ENCODE data around the gene PVALEF.

PVALEF gene

DNA sequence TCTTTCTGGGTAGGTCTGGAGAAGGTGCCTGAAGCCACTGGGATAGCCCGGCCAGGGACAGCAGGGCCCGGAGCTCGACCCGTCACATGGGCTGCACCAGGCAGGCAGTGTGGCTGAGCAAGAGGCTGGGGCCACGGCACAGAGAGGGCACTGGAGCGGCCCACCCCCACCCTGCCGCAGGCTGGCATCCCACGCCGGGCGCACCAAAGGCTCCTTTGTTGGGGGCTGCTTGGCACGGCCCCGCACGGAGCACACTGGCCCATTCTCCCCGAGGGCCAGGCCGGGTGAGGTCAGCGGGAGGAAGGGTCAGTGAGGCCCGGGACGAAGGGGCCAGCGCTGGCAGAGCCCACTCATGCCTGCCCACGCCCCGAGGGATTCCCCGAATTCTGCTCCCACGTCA lies 36.5 kb upstream of the PVALEF start:
- in situ Hi-C loops (cut with MboI; ENCODE audit: low pct_unique_long_range_greater_than_20kb, low sequenced_read_pairs, unreplicated experiment), result no loop called here
- TF ChIP-seq CTCF (IDR thresholded peaks at IDR 0.05; ENCODE audit: extremely low read depth, insufficient read depth, missing control alignments), result no peak
- no peak for DNase-seq (ENCODE audit: low spot score)

- no peak for DNase-seq (ENCODE audit: low spot score)
- in situ Hi-C loops (cut with MboI; ENCODE audit: low pct_unique_long_range_greater_than_20kb, low sequenced_read_pairs, unreplicated experiment), result no loop called here
- no peak for TF ChIP-seq CTCF (IDR thresholded peaks at IDR 0.05; ENCODE audit: extremely low read depth, insufficient read depth, missing control alignments)
Measured at GRCh38 chr17:81129289-81129688, 36.0 kb upstream of the PVALEF start.

DNA sequence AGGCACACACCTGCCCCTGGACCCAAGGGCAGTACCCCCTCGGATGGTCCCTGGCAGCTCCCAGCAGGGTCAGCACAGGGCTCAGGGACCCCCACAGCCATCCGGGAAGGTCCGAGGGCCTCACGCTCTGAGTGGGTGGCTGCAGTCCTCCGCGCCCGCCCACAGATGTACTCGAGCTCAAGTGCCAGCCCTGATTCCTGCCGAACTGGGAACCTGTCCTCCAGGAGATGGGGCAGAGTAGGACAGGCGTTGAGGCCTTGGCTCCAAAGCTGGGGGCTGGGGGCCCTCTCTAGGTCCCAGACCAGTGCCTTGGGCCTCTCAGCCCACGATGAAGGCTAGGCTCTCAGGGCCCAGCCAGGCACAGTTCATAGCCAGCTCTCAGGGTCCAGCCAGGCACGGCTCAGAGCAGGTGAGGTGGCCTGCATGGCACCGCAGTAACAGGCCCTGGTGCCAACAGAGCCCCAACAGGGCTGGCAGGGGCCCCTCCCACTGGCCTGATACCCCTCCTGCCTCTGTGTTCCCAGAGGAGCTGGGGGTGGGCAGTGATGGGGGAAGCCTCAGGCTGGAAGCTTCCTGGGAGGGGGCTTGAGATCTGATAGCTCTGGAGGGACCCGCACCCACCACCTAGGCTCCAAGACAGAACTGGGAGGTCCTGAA lies 35.5 kb upstream of the PVALEF start:
- DNase-seq (ENCODE audit: low spot score), result no peak
- in situ Hi-C loops (cut with MboI; ENCODE audit: low pct_unique_long_range_greater_than_20kb, low sequenced_read_pairs, unreplicated experiment), result no loop called here
- TF ChIP-seq CTCF (IDR thresholded peaks at IDR 0.05; ENCODE audit: extremely low read depth, insufficient read depth, missing control alignments), result no peak

DNA sequence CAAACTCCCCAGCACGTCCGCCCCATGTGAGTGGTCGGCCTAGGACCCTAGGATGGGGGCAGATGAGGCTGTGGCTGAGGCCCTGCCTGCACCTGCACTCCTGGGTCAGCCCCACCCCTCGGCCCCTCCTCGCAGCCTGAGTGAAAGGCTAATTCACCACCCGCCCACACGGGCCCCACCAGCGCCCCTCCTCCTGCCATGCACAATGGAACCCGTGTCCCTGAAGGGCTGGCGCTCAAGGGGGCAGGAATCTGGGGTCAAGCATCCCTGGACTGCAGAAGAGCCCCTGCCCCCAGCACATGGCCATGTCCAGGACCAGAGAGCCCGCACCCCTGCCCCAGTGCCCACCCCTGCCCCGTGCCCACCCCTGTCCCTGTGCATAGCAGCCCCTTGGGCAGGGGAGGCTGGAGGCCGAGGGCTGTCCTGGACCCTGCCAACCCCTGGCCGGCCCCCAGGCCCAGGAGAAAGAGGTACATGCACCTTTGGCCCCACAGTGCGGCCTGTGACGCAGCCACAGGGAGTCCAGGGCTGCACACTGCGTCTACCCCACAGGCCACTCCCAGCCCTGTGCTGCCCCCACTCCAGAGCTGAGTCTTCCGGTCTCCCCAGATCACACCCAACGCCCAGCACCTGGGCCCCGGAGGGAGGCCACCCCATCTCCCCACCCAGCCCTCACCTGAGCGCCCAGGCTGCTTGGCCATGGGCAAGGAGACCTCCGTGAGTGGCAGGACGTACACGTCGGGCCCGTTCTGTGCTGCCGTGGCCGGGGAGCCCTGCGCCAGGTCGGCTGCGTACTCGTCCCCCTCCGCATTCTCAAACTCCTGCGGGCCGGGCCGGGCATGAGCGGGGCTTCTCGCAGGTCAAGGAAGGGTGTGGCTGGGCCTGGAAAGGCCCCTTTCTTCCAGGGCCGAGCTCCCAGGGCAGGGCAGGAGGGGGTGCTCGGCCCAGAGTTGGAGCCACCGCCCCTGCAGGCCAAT lies 34.6 kb upstream of the PVALEF start:
- in situ Hi-C loops (cut with MboI; ENCODE audit: low pct_unique_long_range_greater_than_20kb, low sequenced_read_pairs, unreplicated experiment), result no loop called here
- no peak for DNase-seq (ENCODE audit: low spot score)
- no peak for TF ChIP-seq CTCF (IDR thresholded peaks at IDR 0.05; ENCODE audit: extremely low read depth, insufficient read depth, missing control alignments)

DNA sequence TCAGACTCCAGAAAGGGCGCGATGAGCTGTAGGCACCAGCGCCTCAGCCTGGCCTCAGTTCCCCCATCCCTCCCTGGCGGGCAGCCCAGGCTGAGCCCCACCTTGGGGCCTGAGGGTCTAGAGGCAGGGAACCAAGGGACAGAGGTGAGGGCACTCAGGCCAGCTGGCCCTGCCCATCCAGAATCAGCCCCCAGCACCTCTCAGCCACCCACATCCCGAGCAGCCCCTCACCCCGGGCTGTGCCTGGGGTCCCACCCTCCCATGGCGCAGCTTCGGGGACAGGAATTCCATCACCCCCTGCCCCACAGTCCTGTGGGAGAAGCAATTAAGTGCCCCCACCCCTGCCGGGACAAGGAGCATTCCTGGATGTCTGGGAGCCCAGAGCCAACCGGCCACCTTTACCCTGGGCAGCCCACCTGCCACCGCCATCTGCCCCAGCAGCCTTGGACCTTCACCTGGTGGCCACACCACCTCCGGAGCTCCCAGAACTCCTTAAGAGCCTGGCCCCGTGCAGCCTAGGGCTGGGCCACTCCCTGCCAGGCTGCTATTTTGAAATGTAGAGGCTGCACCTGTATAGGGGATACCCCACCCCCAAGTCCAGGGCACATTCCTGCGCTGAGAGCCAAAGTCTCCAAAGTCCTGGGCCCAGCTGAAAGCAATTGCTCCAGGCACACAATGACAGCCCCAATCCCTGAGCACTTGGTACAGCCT lies 33.7 kb upstream of the PVALEF start:
- no peak for TF ChIP-seq CTCF (IDR thresholded peaks at IDR 0.05; ENCODE audit: extremely low read depth, insufficient read depth, missing control alignments)
- in situ Hi-C loops (cut with MboI; ENCODE audit: low pct_unique_long_range_greater_than_20kb, low sequenced_read_pairs, unreplicated experiment), result no loop called here
- no peak for DNase-seq (ENCODE audit: low spot score)

DNA sequence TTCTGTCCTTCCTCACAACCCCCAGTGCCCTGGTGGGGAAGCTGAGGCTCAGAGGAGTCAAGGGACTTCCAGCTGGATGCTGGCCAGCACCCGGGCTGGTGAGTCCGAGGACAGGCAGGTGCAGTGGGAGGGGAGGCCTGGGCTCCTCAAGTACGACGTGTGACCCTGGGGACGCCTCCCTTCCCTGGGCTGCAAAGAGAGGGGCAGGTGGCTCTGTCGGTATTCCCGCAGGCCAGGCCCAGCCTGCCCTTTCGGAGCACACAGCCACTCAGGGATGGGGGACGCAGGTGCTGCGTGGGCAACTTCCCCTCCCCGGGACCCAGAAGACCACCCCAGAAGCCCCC lies 33.1 kb upstream of the PVALEF start:
- in situ Hi-C loops (cut with MboI; ENCODE audit: low pct_unique_long_range_greater_than_20kb, low sequenced_read_pairs, unreplicated experiment), result no loop called here
- no peak for TF ChIP-seq CTCF (IDR thresholded peaks at IDR 0.05; ENCODE audit: extremely low read depth, insufficient read depth, missing control alignments)
- no peak for DNase-seq (ENCODE audit: low spot score)
